Measurements from ENCODE around the gene EFCAB11.

The EFCAB11 gene

DNA sequence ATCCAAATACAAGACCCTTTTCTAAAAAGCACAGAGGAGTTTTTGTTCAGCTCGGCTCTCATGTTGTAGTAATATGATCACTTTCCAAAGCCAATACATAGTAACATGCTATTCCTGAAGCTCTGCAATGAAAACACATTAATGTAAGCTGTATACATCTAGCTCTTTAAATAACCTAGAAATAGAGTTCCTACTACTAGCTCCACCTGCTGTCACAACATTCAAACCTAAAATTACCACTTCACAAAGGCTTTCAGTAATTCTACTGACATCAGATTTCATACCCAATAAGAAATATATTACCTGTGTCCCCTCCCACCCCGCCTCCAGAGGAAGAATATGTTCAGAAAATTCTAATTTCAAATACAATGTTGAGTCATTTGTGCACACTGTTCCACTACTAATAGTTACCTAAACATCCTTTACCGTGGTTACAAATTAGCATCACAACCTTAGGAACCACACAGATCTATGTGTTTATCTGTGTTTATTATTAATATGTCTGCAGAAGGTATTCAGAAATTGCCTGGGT is 17.8 kb downstream of the EFCAB11 start:
- H3K4me3 Mint-ChIP-seq: no peak overlapping the region
- no peaks in the 10 kb centered on the region for H3K9me3 Mint-ChIP-seq (ENCODE audit: low read depth)
- H3K27me3 Mint-ChIP-seq: no peaks in the 10 kb centered on the region
- H3K36me3 Mint-ChIP-seq: peaks cover 4% of the 10 kb centered on the region
- H3K4me1 Mint-ChIP-seq (ENCODE audit: low read depth): peaks cover under 1% of the 10 kb centered on the region
- no peak overlapping the region for H3K27ac Mint-ChIP-seq

DNA sequence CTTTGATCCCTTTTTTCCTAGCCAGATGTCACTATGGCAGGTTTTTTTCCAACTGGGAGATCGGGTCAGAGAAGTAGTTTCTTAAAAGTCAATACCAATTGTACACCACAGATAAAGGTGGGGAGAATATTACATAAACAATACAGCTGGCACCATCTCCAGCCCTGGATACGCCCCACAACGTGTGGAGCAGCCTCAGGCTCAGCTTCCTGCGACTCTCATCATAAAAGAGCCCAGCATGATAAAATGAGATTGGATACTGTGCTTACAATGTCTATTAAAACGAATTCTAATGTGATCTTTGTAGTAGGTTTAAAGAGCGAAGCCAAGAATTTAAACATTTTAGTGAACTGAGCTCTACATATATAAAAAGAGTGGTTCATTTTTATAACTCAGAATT is 21.5 kb downstream of the EFCAB11 start:
- no peaks in the 10 kb centered on the region for H3K4me1 Mint-ChIP-seq (ENCODE audit: low read depth)

DNA sequence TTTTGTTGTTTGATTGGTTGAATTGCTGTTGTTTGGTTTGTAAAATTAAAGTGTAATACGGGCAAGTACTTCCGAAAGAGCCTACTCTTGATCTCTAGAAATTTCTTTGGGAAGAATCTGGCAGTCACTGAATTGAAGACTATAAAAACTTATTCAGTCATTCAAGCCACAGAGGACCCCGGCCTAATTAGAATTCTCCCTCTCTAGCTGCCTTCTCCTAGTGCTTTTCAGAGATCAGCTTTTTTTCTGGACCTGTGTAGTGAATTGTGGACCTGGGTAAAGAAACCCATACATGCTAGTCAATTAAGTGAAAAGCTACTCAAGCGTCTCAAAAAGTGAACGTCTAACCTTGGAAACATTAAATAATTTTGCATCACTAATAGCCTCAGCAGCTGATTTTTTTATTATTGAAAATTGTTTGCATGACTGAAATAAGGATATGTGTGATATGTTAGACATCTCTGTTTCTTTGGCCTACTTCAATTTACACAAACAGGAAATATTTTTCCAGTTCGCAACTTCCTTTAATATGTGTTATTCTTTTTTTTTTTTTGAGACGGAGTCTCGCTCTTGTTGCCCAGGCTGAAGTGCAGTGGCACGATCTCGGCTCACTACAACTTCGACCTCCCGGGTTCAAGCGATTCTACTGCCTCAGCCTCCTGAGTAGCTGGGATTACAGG is 27.2 kb downstream of the EFCAB11 start:
- H3K4me3 Mint-ChIP-seq: no peak overlapping the region
- H3K4me1 Mint-ChIP-seq (ENCODE audit: low read depth): no peaks in the 10 kb centered on the region
- no peak overlapping the region for H3K27ac Mint-ChIP-seq

More for the DNA sequence above, 21.5 kb downstream of the EFCAB11 start:
- no peaks in the 10 kb centered on the region for H3K27me3 Mint-ChIP-seq
- no peak overlapping the region for H3K4me3 Mint-ChIP-seq
- H3K9me3 Mint-ChIP-seq (ENCODE audit: low read depth): no peaks in the 10 kb centered on the region
- peaks cover 11% of the 10 kb centered on the region for H3K36me3 Mint-ChIP-seq
- no peak overlapping the region for H3K27ac Mint-ChIP-seq

DNA sequence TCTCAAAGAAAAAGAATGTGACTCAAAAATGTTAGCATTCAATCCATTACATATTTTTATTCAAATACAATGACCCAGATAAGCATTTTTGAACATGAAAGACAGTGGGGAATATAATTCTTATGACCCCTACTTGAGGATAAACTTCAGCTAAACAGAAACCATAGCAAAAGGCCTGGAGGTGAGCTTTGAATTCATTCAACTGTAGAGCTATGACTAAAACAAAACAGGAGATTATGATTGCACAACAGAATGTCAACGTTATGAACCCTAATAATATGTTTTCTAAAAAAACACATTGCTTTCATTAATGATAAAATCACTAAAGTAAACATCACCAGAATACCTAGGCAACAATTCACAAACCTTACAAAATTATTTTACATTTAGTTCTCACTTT is 27.8 kb downstream of the EFCAB11 start:
- H3K4me3 Mint-ChIP-seq: no peak overlapping the region
- H3K9me3 Mint-ChIP-seq (ENCODE audit: low read depth): no peaks in the 10 kb centered on the region
- no peaks in the 10 kb centered on the region for H3K27me3 Mint-ChIP-seq
- H3K27ac Mint-ChIP-seq: no peak overlapping the region
- no peaks in the 10 kb centered on the region for H3K4me1 Mint-ChIP-seq (ENCODE audit: low read depth)
- H3K36me3 Mint-ChIP-seq: peaks cover 8% of the 10 kb centered on the region

More for the DNA sequence above, 27.2 kb downstream of the EFCAB11 start:
- no peaks in the 10 kb centered on the region for H3K9me3 Mint-ChIP-seq (ENCODE audit: low read depth)
- no peaks in the 10 kb centered on the region for H3K27me3 Mint-ChIP-seq
- peaks cover 8% of the 10 kb centered on the region for H3K36me3 Mint-ChIP-seq

DNA sequence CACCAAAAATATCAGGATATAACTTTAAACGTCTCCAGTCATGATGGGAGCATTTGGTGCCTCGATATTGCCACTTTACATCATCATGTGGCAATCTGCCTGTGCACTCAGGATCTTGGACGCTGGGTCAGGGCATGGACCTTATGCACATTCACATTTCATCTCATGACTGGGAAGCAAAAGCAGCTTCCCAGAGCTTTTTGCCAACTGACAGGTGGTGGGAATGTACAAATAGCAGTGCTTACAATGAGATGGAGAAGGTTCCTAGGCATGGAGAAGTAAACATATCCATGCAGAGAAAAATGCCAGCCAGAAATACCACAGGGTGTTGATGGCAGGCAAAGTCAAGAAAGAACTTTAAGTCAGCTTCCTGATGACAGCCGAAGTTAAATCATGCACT is 30.3 kb downstream of the EFCAB11 start:
- Mint-ChIP-seq H3K36me3 (no peaks in the 10 kb centered on the region), H3K27ac (no peak overlapping the region), H3K27me3 (no peaks in the 10 kb centered on the region), H3K4me3 (no peak overlapping the region), H3K9me3 (ENCODE audit: low read depth) (no peaks in the 10 kb centered on the region), H3K4me1 (ENCODE audit: low read depth) (no peaks in the 10 kb centered on the region)

DNA sequence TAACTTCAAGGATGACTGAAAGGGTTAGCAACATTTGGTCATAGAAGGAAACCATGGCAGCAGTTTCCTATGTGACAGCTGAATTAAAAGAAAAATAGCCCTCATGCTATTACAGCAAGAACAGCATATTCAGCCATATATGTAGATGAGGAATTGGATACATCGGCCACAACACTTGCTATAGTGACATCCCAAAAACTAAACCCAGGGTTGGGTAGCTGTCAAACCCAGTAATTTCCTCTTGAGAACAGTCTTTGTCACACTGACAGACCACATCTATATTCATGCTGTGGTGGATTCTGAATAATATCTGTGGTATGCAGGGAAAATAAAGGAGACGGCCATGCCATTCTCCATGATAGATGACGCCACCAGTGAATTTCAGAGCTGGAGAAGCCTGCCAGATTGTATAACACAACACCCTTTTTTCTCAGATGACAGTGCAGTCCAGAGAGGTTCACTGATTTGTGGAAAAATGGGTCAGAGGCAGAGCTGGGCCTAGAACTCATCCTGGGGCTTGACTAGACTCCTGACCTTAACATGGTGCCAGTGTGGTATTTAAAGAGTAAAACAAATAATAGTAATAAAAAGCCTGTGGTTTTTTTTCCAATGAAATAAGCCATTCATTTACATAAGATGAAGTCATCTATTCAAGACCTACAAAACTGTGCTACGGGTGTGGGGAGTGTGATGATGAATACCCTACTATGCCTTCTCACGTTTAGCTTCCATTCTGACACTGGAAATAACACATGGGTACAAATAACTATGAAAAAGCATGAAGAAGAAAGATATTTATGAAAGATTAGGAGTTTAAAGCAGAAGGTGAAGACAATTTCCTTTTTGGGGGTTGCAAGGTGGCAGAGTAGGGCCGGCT is 32.3 kb downstream of the EFCAB11 start:
- Mint-ChIP-seq H3K36me3 (no peaks in the 10 kb centered on the region), H3K4me1 (ENCODE audit: low read depth) (no peaks in the 10 kb centered on the region), H3K4me3 (no peak overlapping the region), H3K27me3 (no peaks in the 10 kb centered on the region), H3K9me3 (ENCODE audit: low read depth) (no peaks in the 10 kb centered on the region), H3K27ac (no peak overlapping the region)

DNA sequence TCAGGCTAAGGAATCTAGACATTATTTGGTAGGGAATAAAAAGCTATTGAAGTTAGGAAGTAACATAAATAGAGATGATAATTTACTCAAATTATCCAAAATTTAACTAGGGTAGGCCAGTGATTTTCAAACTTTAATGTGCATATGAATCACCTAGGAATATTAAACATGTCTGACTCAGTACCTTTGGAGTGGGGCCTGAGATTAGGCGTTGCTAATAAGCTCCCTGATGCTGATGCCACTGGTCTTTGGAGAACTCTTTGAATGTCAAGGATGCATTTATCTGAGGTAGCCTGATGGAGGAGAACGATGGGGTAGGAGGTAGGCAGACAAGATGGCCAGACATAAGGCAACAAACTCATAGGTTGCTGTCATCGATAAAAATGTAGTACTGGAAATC is 33.2 kb downstream of the EFCAB11 start:
- Mint-ChIP-seq H3K9me3 (ENCODE audit: low read depth) (no peaks in the 10 kb centered on the region), H3K27me3 (no peaks in the 10 kb centered on the region), H3K36me3 (no peaks in the 10 kb centered on the region), H3K4me1 (ENCODE audit: low read depth) (no peaks in the 10 kb centered on the region), H3K4me3 (no peak overlapping the region), H3K27ac (no peak overlapping the region)

DNA sequence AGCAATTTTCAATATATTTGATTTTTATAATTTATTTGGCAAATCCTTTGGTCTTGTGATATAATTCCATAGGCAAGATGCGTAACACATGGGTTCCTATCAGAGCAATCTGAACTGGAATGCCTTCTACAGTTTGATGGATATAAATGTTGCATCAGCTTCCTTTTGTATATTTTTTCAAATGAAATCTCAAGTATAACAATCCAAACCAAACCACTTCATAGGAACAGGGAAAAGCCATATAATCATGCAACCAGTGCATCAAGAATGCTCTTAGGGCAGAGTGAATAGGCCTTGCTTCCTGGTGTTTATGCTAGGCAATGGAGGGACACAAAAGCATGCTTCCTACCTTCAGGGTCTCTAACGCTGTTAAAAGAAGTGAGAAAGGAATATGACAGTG is 34.5 kb downstream of the EFCAB11 start:
- Mint-ChIP-seq H3K4me3 (no peak overlapping the region), H3K36me3 (no peaks in the 10 kb centered on the region), H3K27ac (no peak overlapping the region), H3K4me1 (ENCODE audit: low read depth) (peaks cover 2% of the 10 kb centered on the region), H3K9me3 (ENCODE audit: low read depth) (no peaks in the 10 kb centered on the region), H3K27me3 (peaks cover 5% of the 10 kb centered on the region)

DNA sequence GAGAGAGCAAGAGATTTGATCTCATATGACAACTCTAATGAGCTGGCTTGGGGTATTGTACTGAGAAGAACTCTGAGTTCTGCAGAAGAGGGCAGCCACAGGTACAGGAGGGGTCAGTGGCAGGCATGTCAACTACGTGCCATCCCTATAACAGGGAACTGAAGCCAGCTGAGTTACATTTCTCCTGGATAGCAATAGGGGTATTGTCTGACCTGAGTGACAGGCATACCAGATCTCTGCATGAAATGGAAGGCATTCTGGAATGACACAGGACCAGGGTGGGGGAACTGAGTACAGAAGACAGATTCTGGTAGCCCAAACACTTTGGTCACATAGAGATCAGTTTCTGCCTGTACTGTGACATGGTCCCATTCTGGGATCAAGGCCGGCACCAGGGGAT is 35.8 kb downstream of the EFCAB11 start:
- no peaks in the 10 kb centered on the region for H3K9me3 Mint-ChIP-seq (ENCODE audit: low read depth)
- no peak overlapping the region for H3K4me3 Mint-ChIP-seq
- no peaks in the 10 kb centered on the region for H3K36me3 Mint-ChIP-seq
- no peak overlapping the region for H3K27ac Mint-ChIP-seq
- peaks cover 4% of the 10 kb centered on the region for H3K4me1 Mint-ChIP-seq (ENCODE audit: low read depth)
- peaks cover 6% of the 10 kb centered on the region for H3K27me3 Mint-ChIP-seq

DNA sequence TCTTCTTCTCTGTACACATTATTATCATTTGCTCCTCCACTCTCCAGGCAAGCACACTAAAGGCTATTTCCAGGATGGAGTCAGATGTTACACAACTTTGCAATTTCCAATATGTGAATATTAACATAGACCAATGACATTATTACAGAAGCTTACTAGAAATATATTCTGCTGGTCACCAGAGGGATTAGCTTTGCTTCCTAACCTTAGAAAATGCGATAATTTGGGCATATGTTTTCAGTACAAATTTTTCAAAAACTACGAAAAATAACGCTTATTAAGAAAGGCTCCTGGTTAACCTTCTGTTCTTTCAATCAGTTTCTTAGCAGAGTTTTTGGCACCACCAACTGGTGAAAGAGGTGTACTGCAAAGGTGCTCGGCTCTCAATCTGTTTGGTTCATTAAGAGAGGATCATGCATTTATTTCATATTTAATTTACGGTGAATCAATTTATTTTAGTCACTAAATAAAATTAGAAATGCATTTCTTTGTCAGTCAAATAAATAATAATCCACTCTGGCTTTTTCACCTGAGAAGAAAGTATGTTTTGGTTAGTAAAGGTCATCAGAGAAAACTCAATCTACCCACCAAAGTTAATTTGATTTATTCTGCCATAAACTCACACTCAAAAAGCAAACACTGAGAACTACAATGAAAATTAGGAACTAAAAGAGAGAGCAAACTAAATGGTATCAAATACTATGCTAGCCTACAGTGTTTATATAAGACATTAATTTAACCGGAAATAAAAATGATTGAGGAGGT is 39.2 kb downstream of the EFCAB11 start:
- Mint-ChIP-seq H3K27me3 (peaks cover 10% of the 10 kb centered on the region), H3K4me1 (ENCODE audit: low read depth) (peaks cover 4% of the 10 kb centered on the region), H3K27ac (no peak overlapping the region)

DNA sequence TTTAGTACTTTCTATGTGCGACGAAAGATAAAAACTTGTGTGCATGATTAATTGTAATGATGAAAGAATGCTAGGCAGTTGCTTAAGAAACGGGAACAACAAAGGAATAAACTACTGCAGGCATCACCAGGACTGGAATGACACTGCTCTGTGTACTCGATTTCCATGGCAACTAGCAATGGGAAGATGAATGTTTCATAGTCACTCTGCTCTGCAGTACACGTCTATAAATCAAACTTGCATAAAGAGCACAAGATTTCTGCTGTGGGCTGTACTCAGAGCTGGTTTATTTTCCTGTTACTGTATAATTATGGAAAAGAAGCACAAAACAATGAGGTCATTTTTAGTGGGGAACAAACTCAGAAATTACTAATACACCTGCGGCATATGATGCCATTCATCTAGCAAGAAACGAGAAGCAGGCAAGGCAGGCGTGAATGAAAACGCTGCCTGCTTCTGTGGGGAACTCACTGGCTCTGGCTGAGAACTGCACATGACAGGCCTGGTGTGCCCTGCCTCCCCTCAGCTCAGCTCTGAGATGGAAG is 41.8 kb downstream of the EFCAB11 start:
- Mint-ChIP-seq H3K4me3 (no peak overlapping the region), H3K4me1 (ENCODE audit: low read depth) (peaks cover 4% of the 10 kb centered on the region), H3K27me3 (peaks cover 10% of the 10 kb centered on the region), H3K36me3 (no peaks in the 10 kb centered on the region), H3K9me3 (ENCODE audit: low read depth) (no peaks in the 10 kb centered on the region), H3K27ac (no peak overlapping the region)

More for the DNA sequence above, 39.2 kb downstream of the EFCAB11 start:
- H3K4me3 Mint-ChIP-seq: no peak overlapping the region
- H3K9me3 Mint-ChIP-seq (ENCODE audit: low read depth): no peaks in the 10 kb centered on the region
- no peaks in the 10 kb centered on the region for H3K36me3 Mint-ChIP-seq

DNA sequence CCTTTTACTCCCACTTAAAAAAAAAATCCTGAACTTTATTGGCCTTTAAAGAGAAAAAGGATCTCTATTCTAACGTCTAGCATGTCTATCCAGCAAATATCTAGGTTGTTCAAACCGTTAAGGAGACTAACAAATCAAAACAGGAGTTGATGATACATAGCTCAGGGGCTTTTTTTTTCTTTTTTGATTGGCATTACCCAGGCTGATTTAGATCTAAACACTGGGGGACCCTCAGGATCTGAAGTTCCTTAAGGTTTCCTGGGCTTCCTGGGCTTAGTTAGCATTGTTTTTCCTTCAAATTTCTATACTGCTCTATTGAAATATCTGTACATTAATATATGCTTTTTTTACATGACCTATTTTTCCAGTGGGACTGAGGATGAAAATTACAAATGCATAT is 42.3 kb downstream of the EFCAB11 start:
- H3K27ac Mint-ChIP-seq: no peak overlapping the region
- peaks cover 4% of the 10 kb centered on the region for H3K4me1 Mint-ChIP-seq (ENCODE audit: low read depth)
- no peaks in the 10 kb centered on the region for H3K36me3 Mint-ChIP-seq
- peaks cover 10% of the 10 kb centered on the region for H3K27me3 Mint-ChIP-seq
- no peak overlapping the region for H3K4me3 Mint-ChIP-seq
- H3K9me3 Mint-ChIP-seq (ENCODE audit: low read depth): no peaks in the 10 kb centered on the region

DNA sequence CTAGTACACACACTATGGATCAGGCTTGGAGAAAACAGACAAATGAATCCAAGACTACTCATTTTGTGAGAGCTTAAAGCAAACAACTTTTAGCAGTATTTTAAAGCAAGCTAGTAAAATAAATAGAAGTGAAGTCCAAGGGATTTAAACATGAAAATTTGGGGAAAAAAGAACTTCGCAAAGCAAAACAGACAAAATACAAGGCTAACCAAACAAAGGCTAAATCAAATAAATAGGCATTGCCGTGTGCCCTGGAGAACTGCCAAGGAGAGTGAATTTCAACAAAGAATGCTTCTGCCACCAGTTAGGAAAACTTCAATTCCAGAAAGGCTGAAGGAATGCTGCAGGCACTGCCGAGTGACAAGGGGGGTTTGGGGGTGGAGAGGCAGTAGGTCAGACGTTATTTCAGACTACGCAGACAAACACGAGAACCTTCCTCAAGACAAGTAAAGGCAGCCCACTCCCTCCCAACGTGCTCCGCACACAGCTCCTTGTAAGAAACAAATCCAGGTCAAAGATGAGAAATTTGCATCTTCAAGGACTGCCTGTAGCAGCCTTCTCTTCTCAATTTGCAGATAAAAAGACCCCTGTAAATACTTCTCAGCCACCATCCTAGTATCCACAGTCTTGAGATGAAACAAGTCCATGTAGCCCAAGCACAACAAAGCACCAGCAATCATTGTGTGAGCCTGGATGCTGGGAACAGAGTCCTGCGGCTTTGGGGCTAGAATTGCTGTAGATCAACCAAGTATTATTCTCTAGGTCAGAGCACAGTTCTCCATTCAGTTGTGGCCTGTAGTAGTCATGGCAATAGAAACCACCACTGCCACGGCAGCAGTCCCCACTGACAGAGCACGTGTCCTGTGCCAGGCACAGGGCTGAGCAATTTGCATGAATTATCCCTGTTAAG is 43.3 kb downstream of the EFCAB11 start:
- Mint-ChIP-seq H3K9me3 (ENCODE audit: low read depth) (no peaks in the 10 kb centered on the region), H3K27ac (no peak overlapping the region), H3K36me3 (no peaks in the 10 kb centered on the region), H3K4me1 (ENCODE audit: low read depth) (peaks cover 4% of the 10 kb centered on the region), H3K4me3 (no peak overlapping the region), H3K27me3 (peaks cover 10% of the 10 kb centered on the region)

DNA sequence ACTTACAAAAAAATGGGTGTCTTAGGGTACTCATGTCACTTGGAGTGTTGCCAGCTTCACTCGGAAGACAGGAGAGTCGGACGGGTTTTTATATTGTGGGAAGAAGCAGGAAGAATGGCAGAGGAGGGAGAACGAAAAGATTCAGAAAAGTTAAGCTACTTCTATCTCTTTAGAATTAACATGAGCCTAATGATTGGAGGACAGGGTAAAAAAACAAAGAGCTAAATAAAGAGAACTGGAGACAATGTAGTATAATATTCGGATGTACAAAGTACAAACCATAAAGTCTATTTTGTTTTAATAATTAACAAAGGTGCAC is 43.9 kb downstream of the EFCAB11 start:
- Mint-ChIP-seq H3K9me3 (ENCODE audit: low read depth) (no peaks in the 10 kb centered on the region), H3K36me3 (peaks cover 1% of the 10 kb centered on the region), H3K4me1 (ENCODE audit: low read depth) (peaks cover 5% of the 10 kb centered on the region), H3K27ac (no peak overlapping the region), H3K27me3 (peaks cover 10% of the 10 kb centered on the region), H3K4me3 (no peak overlapping the region)
